Middle frontal gyrus (tissue), 1 donor: ENCODE results near the gene PCK1.
"Not testable (repeated sequence)": the region's sequence is repeated elsewhere in the genome, so short reads cannot be mapped to it uniquely, and the experiment has no call there.

Source experiments
- DNase-seq: peaks from one replicate; pipeline ENCODE4 v3.0.0-alpha.2; 2015; ENCODE audit warnings: low spot score; ENCODE audit errors: extremely low spot score

Gene PCK1

GRCh38 chr20:57560554-57561355 is at the start of gene PCK1:
PCK1 (plus strand) TSS chr20:57561110; CDS start chr20:57561412, 302 bp downstream.
- no peak for DNase-seq

DNA sequence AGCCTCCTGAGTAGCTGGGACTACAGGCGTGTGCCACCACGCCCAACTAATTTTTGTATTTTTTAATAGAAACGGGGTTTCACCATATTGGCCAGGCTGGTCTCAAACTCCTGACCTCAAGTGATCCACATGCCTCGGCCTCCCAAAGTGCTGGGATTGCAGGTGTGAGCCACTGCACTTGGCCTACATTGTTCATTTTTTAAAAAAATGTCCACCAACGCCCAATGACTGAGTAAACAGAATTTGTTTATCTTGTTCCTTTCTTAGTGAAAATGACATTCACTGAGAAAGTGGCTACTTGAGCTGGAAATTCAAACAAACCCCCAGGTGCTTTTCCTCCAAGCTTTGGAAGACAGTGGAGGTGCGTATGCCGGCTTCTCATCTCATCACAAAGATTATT is 49.2 kb upstream of the PCK1 start:
- DNase-seq, result not testable (repeated sequence)

GRCh38 chr20:57512432-57512831 is 48.5 kb upstream of the PCK1 start:
- DNase-seq, result no peak

GRCh38 chr20:57513199-57513598 is 47.7 kb upstream of the PCK1 start:
- no peak for DNase-seq

DNA sequence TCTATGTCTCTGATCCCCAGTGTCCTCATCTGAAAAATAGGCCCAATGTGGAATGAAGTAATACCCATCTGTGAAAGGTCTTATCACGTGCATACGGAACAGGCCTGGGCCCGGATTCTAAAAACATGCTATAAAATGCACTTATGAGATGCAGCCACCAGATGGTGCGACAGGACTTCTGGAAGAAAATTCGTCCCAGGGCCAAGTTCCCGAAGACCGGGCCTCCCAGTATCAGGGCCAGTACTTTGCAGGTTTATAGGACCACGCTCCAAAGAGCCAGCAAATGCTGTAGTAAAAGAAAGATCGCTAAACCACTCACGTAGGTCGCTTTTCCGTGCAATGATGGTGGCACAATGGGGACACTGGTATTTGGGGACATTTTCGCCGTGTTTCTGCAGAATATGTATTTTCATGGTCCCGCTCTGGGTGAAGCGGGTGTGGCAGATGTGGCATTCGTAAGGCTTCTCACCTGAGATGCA is 46.6 kb upstream of the PCK1 start:
- DNase-seq, result peak; percentile 71

- no peak for DNase-seq
These were observed 43.0 kb upstream of the PCK1 start for GRCh38 chr20:57517904-57518303.

- DNase-seq, result no peak
These were observed 38.4 kb upstream of the PCK1 start for GRCh38 chr20:57522380-57523140.

DNA sequence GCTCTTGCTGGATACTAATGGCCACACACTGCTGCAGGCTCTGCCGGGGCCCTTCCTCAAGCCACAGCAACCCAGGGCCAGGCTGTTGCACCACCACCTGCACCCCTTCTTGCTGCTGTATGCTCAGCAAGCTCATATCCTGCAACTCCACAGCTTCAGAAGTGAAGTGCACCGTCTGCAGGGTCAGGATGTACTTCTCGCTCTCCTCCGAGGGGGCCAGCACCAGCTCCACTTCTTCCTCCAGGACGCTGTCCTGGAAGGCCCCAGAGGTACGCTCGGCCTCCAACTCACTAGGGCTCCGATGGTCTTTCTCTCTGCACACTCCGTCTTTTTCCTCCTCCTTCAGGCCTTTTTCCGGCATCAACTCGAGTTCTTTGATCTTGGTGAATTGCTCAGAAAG is 37.1 kb upstream of the PCK1 start:
- DNase-seq, result no peak

DNA sequence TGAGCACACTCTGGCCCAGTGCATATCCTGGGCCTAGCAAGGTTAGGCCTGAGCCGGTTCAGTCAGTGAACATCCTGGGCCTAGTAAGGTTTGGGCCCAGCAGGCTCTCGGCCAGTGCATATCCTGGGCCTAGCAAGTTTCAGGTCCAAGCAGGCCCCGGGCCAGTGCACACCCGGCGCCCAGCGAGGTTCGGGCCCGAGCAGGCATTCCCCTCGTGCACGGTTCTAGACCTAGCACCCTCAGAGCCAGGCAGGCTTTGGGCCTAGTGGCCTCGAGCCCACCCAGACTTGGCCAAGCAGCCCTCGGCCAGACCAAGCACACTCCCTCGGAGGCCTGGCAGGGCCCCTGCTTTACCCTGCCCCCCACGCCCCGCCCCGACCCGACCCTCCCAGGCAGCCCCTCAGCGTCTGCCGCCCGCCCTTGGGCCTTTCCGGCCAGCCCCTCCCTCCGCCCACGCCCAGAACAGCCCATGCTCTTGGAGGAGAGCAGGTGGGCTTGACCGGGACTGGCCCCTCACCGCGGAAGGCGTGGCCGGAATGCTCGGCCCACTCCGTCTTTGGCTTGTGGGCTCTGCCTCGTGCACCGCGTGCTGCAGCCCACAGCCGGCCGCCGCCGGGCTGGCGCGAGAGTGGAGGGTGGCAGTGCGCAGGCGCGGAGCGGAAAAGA is 36.3 kb upstream of the PCK1 start, which contains the start of gene CTCFL:
Gene CTCFL (minus strand): TSS at position 630 of the 666 bp plus-strand sequence. CDS start 935 bp downstream, outside the sequence.
- no peak for DNase-seq

DNA sequence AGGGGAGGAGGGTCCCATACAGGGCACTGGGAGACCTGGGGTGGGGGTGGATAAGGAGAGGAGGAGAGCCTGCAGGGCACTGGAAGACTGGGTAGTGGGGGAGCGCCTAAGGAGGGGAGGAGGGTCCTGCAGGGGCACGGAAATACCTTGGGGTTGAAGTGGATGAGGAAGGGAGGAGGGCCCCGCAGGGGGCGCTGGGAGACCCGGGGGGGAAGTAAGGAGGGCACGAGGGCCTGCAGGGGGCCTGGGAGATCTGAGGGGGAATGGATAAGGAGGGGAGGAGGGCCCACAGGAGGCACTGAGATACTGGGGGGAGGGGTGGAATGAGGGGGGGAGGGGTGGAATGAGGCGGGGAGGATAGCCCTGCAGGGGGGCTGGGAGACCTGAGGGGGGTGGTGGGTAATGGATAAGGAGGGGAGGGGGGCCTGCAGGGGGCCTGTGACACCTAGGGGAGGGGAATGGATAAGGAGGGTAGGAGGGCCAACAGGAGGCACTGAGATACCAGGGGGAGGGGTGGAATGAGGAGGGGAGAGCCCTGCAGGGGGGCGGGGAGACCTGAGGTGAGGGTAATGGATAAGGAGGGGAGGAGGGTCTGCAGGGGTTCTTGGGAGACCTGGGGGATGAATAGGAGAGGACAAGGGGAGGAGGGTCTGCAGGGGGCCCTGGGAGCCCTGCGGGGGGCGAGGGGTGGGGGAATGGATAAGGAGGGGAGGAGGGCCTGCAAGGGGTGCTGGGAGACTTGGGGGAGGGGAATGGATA is 35.4 kb upstream of the PCK1 start:
- DNase-seq, result no peak

DNA sequence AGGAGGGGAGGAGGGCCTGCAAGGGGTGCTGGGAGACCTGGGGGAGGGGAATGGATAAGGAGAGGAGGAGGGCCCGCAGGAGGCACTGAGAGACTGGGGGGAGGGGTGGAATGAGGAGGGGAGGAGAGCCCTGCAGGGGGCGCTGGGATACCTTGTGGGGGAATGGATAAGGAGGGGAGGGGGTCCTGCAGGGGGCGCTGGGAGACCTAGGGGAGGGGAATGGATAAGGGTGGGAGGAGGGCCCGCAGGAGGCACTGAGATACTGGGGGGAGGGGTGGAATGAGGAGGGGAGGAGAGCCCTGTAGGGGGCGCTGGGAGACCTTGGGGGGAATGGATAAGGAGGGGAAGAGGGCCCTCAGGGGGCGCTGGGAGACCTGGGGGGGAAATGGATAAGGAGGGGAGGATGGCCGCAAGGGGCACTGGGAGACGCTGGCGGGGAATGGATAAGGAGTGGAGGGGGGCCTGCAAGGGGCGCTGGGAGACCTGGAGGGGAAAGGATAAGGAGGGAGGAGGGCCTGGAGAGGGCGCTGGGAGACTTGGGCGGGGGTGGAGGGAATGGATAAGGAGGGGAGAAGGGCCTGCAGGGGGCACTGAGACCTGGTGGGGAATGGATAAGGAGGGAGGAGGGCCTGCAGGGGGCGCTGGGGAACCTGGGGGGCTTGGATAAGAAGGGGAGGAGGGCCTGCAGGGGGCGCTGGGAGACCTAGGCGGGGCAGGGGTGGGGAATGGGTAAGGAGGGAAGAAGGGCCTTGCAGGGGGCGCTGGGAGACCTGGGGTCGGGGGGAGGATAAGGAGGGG is 34.6 kb upstream of the PCK1 start:
- DNase-seq, result no peak

DNA sequence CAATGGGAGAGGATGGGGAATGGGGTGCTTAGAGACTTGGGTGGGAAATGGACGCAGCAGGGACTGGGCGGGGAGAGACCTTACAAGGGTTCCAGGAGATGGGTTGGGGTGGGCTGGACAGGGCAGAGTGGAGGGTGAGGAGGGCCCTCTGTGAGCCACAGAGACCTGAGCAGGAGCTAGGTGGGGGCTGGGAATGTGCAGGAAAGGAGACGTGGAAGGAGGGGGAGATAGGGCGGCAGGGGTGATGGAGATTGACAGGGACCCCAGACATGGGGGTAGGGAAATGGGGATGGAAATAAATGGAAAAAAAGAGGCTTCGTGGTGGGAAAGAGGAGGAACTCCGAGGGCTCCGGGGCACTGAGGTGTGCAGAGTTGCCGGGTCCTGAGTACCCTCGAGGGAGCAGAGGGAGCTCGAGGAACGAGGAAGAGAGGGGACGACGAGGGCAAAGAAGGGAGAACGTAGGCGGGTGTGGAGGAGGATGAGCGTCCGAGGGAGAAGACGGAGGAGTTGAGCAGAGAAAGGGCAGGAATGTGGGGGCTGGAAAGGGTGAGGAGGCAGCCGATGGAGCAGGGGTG is 33.9 kb upstream of the PCK1 start:
- DNase-seq, result no peak

DNA sequence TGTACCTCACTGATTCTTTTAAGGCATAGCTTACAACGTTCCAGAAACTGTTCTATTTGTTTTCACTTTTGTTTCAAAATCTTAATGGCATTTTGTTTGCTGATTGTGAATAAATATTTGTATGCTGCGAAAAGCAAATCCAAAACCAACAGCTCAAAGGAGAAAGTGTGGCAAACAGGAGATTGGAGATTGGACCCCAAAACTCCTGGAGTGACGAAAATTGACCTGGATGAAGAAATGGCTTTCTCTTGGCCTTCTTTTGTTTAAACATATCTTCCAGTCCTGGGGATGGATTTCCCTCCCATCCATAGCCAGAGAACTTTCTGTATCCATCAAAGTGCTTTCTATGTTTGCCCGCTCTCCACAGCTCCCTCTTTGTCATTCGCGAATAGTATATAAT is 33.2 kb upstream of the PCK1 start:
- DNase-seq, result no peak

GRCh38 chr20:57528148-57528547 is 32.8 kb upstream of the PCK1 start:
- DNase-seq, result no peak

- DNase-seq, result no peak
These were observed 31.7 kb upstream of the PCK1 start for GRCh38 chr20:57529160-57529585.

- DNase-seq, result no peak
These were observed 31.1 kb upstream of the PCK1 start for GRCh38 chr20:57529810-57530209.

DNA sequence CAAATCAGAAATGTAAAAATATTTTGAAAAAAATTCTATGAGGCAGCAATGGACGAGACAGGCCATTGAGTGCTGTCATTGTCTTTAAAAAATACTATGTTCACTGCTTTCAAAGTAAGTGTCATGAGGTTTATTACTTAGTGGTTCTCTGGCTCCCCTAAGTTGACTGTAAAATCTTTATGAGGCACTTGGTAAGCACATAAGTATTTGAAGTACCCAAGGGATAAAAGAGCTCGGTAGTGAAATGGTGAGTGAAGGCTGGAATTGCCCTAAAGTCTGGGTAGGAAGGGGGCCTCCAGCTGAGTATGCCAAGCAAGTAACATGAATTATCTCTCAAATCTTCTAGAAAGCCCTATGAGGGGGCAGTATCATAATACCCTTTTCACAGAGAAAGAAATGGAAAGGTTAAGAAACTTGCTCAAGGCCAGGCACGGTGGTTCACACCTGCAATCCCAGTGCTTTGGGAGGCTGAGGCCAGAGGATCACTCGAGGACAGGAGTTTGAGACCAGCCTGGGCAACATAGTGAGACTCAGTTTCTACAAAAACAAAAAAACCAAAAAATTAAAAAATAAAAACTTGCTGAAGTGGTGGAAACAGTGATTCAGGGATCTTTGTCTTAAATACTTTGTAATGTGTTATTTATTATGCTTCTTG is 30.5 kb upstream of the PCK1 start:
- DNase-seq, result no peak

GRCh38 chr20:57532104-57532503 is 28.8 kb upstream of the PCK1 start:
- no peak for DNase-seq

GRCh38 chr20:57535297-57535696 is 25.6 kb upstream of the PCK1 start:
- DNase-seq, result no peak
